COLO668 (cell line): ENCODE results near the gene SRSF10.
"Not testable (repeated sequence)": the region's sequence is repeated elsewhere in the genome, so short reads cannot be mapped to it uniquely, and the experiment has no call there.

Source experiments
- DNase-seq: peaks from one replicate; lab custom pipeline; 2025; ENCODE audit not compliant: unreplicated experiment; lab: John Stamatoyannopoulos, UW

Gene SRSF10

GRCh38 chr1:23979881-23980727, at the start of gene SRSF10:
TSS of gene SRSF10 (minus strand) at chr1:23980327. CDS start at chr1:23980255, 72 bp downstream.
- peak; percentile 100 for DNase-seq

- no peak for DNase-seq
Measured at GRCh38 chr1:24027838-24028468, 47.8 kb upstream of the SRSF10 start.

- no peak for DNase-seq
Measured at GRCh38 chr1:24022581-24023361, 42.6 kb upstream of the SRSF10 start.

- DNase-seq, result peak; percentile 65
Measured at GRCh38 chr1:24021403-24022266, 41.5 kb upstream of the SRSF10 start.

GRCh38 chr1:24020470-24020869, 40.3 kb upstream of the SRSF10 start:
- DNase-seq, result no peak

- no peak for DNase-seq
Measured at GRCh38 chr1:24020025-24020424, 39.9 kb upstream of the SRSF10 start.

- DNase-seq, result peak; percentile 72
Measured at GRCh38 chr1:24018611-24019580, 38.8 kb upstream of the SRSF10 start.

- no peak for DNase-seq
Measured at GRCh38 chr1:24015221-24016210, 35.4 kb upstream of the SRSF10 start.

- not testable (repeated sequence) for DNase-seq
Measured at GRCh38 chr1:24012878-24013277, 32.8 kb upstream of the SRSF10 start.

- DNase-seq, result no peak
Measured at GRCh38 chr1:24010650-24011049, 30.5 kb upstream of the SRSF10 start.

GRCh38 chr1:24009406-24009805, 29.3 kb upstream of the SRSF10 start:
- no peak for DNase-seq

- not testable (repeated sequence) for DNase-seq
Measured at GRCh38 chr1:24008574-24009184, 28.6 kb upstream of the SRSF10 start.

GRCh38 chr1:24007079-24007478, 27.0 kb upstream of the SRSF10 start:
- no peak for DNase-seq

- DNase-seq, result no peak
Measured at GRCh38 chr1:24005163-24005562, 25.0 kb upstream of the SRSF10 start.

- no peak for DNase-seq
Measured at GRCh38 chr1:24004132-24004531, 24.0 kb upstream of the SRSF10 start.

- DNase-seq, result no peak
Measured at GRCh38 chr1:24003331-24003972, 23.3 kb upstream of the SRSF10 start.

- no peak for DNase-seq
Measured at GRCh38 chr1:24002695-24003094, 22.6 kb upstream of the SRSF10 start.
